ENCODE results near the gene AMIGO3.
"Not testable (repeated sequence)": the region's sequence is repeated elsewhere in the genome, so short reads cannot be mapped to it uniquely, and the experiment has no call there.

AMIGO3 gene

DNA sequence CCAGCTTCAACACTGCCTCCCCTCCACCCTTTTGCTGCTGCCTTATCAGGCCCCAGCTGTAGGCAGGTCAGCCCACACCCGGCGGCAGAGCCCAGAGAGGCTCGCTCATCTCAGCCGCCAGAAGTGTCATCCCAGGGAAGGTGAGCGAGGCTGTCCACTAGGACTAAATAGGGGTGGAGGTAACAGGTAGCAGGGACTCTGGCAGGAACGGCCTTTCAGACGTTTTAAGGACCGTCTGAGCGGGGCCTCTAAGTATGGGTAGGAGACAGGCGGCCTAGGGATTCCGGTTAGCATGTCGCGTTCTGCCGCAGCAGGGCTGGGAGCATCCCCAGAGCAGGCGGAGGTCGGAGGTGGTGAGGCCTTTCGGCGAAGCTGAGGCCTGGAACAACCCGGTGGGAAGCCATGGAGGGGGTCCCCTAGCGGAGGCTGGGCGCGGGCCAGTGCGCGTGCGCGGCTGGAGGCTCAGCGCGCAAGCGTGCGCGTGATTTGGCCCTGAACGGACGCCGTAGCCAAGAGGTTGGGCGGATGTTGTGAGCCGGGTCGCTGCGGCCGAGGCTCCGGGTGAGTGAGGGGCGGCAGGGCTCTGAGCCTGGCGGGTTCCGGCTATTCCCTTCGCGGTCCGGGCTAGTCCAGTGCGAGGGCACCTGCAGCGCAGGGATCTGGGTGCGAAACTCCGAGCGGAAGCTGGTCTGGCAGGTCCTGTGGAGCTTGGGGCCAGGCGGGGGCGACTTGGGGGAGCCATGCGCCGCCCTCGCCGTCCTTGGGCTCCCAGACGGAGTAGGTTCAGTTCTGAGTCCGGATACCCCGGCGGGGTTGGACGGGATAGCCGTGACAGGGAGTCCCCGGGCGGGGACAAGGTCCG is 30.2 kb downstream of the AMIGO3 start, which contains the start of the genes MST1 and RNF123:
TSS of gene MST1 (minus strand) at position 429 of the 862 bp plus-strand sequence. CDS start 783 bp downstream, outside the sequence.
TSS of gene RNF123 (plus strand) at position 512 of the 862 bp plus-strand sequence. CDS start 1,609 bp downstream, outside the sequence.
- Histone ChIP-seq H3K9ac (ENCODE audit: low read depth, low read length) (peak within 1 kb of the TSS; percentile 79), H3K4me3 (ENCODE audit: low read depth in 1 of 2, low read length in 2 of 2) (peak within 1 kb of the TSS; percentile 70 to 81), H3K27ac (ENCODE audit: low read length) (peak within 1 kb of the TSS; percentile 89), H3K36me3 (ENCODE audit: insufficient read depth, low read length) (peaks cover 4% of the 10 kb centered on the region; the same call in 1 of the 2 replicates), H3K4me1 (ENCODE audit: insufficient read depth, low read length) (peaks cover 28% of the 10 kb centered on the region), H3K27me3 (ENCODE audit: insufficient read depth, low read length, poor library complexity) (no peaks in the 10 kb centered on the region), H3K4me2 (ENCODE audit: insufficient read depth, low read length) (peak within 1 kb of the TSS; percentile 69), H2AFZ (ENCODE audit: low read depth, low read length) (peak within 1 kb of the TSS; percentile 73), H3K79me2 (ENCODE audit: insufficient read depth, low read length) (peaks cover 27% of the 10 kb centered on the region), H3K9me3 (ENCODE audit: insufficient read depth, low read length, severe bottlenecking) (no peaks in the 10 kb centered on the region), H4K20me1 (ENCODE audit: insufficient read depth, low read length) (0 out of 2 replicates have a peak, but pooled peaks cover under 1% of the 10 kb centered on the region)
- no peak for TF ChIP-seq EZH2 (IDR thresholded peaks at IDR 0.05; ENCODE audit: borderline replicate concordance, low read depth, low read length, severe bottlenecking)
- TF ChIP-seq, protein P1, sequence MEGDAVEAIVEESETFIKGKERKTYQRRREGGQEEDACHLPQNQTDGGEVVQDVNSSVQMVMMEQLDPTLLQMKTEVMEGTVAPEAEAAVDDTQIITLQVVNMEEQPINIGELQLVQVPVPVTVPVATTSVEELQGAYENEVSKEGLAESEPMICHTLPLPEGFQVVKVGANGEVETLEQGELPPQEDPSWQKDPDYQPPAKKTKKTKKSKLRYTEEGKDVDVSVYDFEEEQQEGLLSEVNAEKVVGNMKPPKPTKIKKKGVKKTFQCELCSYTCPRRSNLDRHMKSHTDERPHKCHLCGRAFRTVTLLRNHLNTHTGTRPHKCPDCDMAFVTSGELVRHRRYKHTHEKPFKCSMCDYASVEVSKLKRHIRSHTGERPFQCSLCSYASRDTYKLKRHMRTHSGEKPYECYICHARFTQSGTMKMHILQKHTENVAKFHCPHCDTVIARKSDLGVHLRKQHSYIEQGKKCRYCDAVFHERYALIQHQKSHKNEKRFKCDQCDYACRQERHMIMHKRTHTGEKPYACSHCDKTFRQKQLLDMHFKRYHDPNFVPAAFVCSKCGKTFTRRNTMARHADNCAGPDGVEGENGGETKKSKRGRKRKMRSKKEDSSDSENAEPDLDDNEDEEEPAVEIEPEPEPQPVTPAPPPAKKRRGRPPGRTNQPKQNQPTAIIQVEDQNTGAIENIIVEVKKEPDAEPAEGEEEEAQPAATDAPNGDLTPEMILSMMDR (IDR thresholded peaks at IDR 0.05; ENCODE audit: borderline replicate concordance, extremely low read depth, low read length, poor library complexity, severe bottlenecking), result peak; percentile 62
- peak; percentile 94 for DNase-seq
- peak; percentile 82 for ATAC-seq (ENCODE audit: insufficient read depth, low read depth)

- Histone ChIP-seq H3K79me2 (ENCODE audit: insufficient read depth, low read length) (peaks cover 25% of the 10 kb centered on the region), H3K4me2 (ENCODE audit: insufficient read depth, low read length) (peak overlapping the region; percentile 69), H3K27ac (ENCODE audit: low read length) (peak overlapping the region; percentile 89), H3K4me3 (ENCODE audit: low read depth in 1 of 2, low read length in 2 of 2) (peak overlapping the region; percentile 70 to 81), H2AFZ (ENCODE audit: low read depth, low read length) (peak overlapping the region; percentile 73), H3K9ac (ENCODE audit: low read depth, low read length) (peak overlapping the region; percentile 79), H3K4me1 (ENCODE audit: insufficient read depth, low read length) (peaks cover 28% of the 10 kb centered on the region)
- H3K27me3 ChIP-seq (ENCODE audit: insufficient read depth, low read length, poor library complexity); H4K20me1 ChIP-seq (ENCODE audit: insufficient read depth, low read length); H3K36me3 ChIP-seq (ENCODE audit: insufficient read depth, low read length); H3K9me3 ChIP-seq (ENCODE audit: insufficient read depth, low read length, severe bottlenecking); DNase-seq: not testable (repeated sequence)
- ATAC-seq (ENCODE audit: insufficient read depth, low read depth), result peak; percentile 3; the same call in 1 of the 3 replicates
Observed at GRCh38 chr3:49688338-49689045, 31.0 kb downstream of the AMIGO3 start.

GRCh38 chr3:49687424-49687795 is 32.1 kb downstream of the AMIGO3 start:
- not testable (repeated sequence) for H3K27ac ChIP-seq (ENCODE audit: low read length); H3K9me3 ChIP-seq (ENCODE audit: insufficient read depth, low read length, severe bottlenecking); ATAC-seq (ENCODE audit: insufficient read depth, low read depth); DNase-seq; H3K4me3 ChIP-seq (ENCODE audit: low read depth in 1 of 2, low read length in 2 of 2); H3K9ac ChIP-seq (ENCODE audit: low read depth, low read length); H3K4me2 ChIP-seq (ENCODE audit: insufficient read depth, low read length); H2AFZ ChIP-seq (ENCODE audit: low read depth, low read length); H3K27me3 ChIP-seq (ENCODE audit: insufficient read depth, low read length, poor library complexity); H4K20me1 ChIP-seq (ENCODE audit: insufficient read depth, low read length)
- Histone ChIP-seq H3K4me1 (ENCODE audit: insufficient read depth, low read length) (peaks cover 28% of the 10 kb centered on the region), H3K36me3 (ENCODE audit: insufficient read depth, low read length) (peaks cover 21% of the 10 kb centered on the region), H3K79me2 (ENCODE audit: insufficient read depth, low read length) (peaks cover 25% of the 10 kb centered on the region)

GRCh38 chr3:49686769-49687423 is 32.6 kb downstream of the AMIGO3 start:
- H3K27ac ChIP-seq (ENCODE audit: low read length); H2AFZ ChIP-seq (ENCODE audit: low read depth, low read length); H3K4me2 ChIP-seq (ENCODE audit: insufficient read depth, low read length); DNase-seq; H3K9ac ChIP-seq (ENCODE audit: low read depth, low read length); H4K20me1 ChIP-seq (ENCODE audit: insufficient read depth, low read length); H3K27me3 ChIP-seq (ENCODE audit: insufficient read depth, low read length, poor library complexity); H3K4me3 ChIP-seq (ENCODE audit: low read depth in 1 of 2, low read length in 2 of 2); H3K9me3 ChIP-seq (ENCODE audit: insufficient read depth, low read length, severe bottlenecking); ATAC-seq (ENCODE audit: insufficient read depth, low read depth): not testable (repeated sequence)
- Histone ChIP-seq H3K4me1 (ENCODE audit: insufficient read depth, low read length) (peaks cover 28% of the 10 kb centered on the region), H3K36me3 (ENCODE audit: insufficient read depth, low read length) (peaks cover 26% of the 10 kb centered on the region), H3K79me2 (ENCODE audit: insufficient read depth, low read length) (peaks cover 25% of the 10 kb centered on the region)

- H3K27ac ChIP-seq (ENCODE audit: low read length); ATAC-seq (ENCODE audit: insufficient read depth, low read depth); H3K27me3 ChIP-seq (ENCODE audit: insufficient read depth, low read length, poor library complexity); H2AFZ ChIP-seq (ENCODE audit: low read depth, low read length); H4K20me1 ChIP-seq (ENCODE audit: insufficient read depth, low read length); H3K4me3 ChIP-seq (ENCODE audit: low read depth in 1 of 2, low read length in 2 of 2); H3K9ac ChIP-seq (ENCODE audit: low read depth, low read length); DNase-seq; H3K9me3 ChIP-seq (ENCODE audit: insufficient read depth, low read length, severe bottlenecking); H3K4me2 ChIP-seq (ENCODE audit: insufficient read depth, low read length): not testable (repeated sequence)
- Histone ChIP-seq H3K4me1 (ENCODE audit: insufficient read depth, low read length) (peaks cover 24% of the 10 kb centered on the region), H3K79me2 (ENCODE audit: insufficient read depth, low read length) (peaks cover 23% of the 10 kb centered on the region), H3K36me3 (ENCODE audit: insufficient read depth, low read length) (peaks cover 31% of the 10 kb centered on the region)
Observed at GRCh38 chr3:49686346-49686745, 33.1 kb downstream of the AMIGO3 start.

- not testable (repeated sequence) for H4K20me1 ChIP-seq (ENCODE audit: insufficient read depth, low read length); H3K4me2 ChIP-seq (ENCODE audit: insufficient read depth, low read length); H3K27ac ChIP-seq (ENCODE audit: low read length); H2AFZ ChIP-seq (ENCODE audit: low read depth, low read length); H3K9me3 ChIP-seq (ENCODE audit: insufficient read depth, low read length, severe bottlenecking); ATAC-seq (ENCODE audit: insufficient read depth, low read depth); H3K9ac ChIP-seq (ENCODE audit: low read depth, low read length); H3K4me3 ChIP-seq (ENCODE audit: low read depth in 1 of 2, low read length in 2 of 2); DNase-seq; H3K27me3 ChIP-seq (ENCODE audit: insufficient read depth, low read length, poor library complexity)
- Histone ChIP-seq H3K36me3 (ENCODE audit: insufficient read depth, low read length) (peaks cover 36% of the 10 kb centered on the region), H3K4me1 (ENCODE audit: insufficient read depth, low read length) (peaks cover 19% of the 10 kb centered on the region), H3K79me2 (ENCODE audit: insufficient read depth, low read length) (peaks cover 18% of the 10 kb centered on the region)
Observed at GRCh38 chr3:49685846-49686245, 33.6 kb downstream of the AMIGO3 start.
